ENCODE measurements around the gene NHSL2. TPM values are rescaled to one million over a fixed set of nuclear protein-coding genes. Genes with fewer than 3 reads are reported as not detected.

NHSL2 gene
- total RNA-seq, 1 donor from 2014 or later: 57.6 TPM

DNA sequence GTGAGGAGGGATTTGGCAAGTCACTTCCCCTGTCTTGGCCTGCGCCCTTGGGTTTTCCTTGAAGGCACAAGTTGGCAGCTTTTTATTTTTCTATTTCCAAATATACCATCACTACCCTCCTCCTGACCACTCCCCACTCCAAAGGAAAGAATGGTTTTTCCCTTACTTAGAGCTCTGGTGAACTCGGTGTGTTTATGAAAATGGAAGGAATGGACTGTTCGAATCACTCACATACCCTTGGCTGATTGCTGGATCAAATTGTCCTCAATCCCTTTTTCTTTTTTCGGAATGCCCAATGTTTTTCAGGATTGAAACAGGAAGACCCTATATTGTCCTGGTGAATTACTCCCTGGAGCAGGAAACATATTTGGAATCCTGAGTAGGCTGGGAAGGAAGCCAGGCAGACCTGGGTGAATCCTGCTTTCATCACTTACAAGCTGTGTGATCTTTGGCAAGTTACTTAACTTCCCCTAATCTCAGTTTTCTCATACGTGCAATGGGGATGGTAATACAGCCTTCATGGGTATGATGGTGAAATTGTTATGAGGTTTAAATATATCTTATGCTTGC is 150.4 kb downstream of the NHSL2 start:
- peak overlapping the region; percentile 38 for H3K4me3 Mint-ChIP-seq (ENCODE audit: unreplicated experiment)
- peaks cover 8% of the 10 kb centered on the region for H3K27me3 Mint-ChIP-seq (ENCODE audit: unreplicated experiment)
- H3K4me1 Mint-ChIP-seq (ENCODE audit: unreplicated experiment): peaks cover 24% of the 10 kb centered on the region
- peak overlapping the region; percentile 93 for H3K27ac Mint-ChIP-seq (ENCODE audit: unreplicated experiment)
- H3K36me3 Mint-ChIP-seq (ENCODE audit: low read depth, unreplicated experiment): peaks cover 11% of the 10 kb centered on the region
- H3K9me3 Mint-ChIP-seq (ENCODE audit: unreplicated experiment): no peaks in the 10 kb centered on the region
- no peak for DNase-seq (ENCODE audit: low spot score)
- TF ChIP-seq, protein P1, sequence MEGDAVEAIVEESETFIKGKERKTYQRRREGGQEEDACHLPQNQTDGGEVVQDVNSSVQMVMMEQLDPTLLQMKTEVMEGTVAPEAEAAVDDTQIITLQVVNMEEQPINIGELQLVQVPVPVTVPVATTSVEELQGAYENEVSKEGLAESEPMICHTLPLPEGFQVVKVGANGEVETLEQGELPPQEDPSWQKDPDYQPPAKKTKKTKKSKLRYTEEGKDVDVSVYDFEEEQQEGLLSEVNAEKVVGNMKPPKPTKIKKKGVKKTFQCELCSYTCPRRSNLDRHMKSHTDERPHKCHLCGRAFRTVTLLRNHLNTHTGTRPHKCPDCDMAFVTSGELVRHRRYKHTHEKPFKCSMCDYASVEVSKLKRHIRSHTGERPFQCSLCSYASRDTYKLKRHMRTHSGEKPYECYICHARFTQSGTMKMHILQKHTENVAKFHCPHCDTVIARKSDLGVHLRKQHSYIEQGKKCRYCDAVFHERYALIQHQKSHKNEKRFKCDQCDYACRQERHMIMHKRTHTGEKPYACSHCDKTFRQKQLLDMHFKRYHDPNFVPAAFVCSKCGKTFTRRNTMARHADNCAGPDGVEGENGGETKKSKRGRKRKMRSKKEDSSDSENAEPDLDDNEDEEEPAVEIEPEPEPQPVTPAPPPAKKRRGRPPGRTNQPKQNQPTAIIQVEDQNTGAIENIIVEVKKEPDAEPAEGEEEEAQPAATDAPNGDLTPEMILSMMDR (IDR thresholded peaks at IDR 0.05; ENCODE audit: unreplicated experiment): no peak

DNA sequence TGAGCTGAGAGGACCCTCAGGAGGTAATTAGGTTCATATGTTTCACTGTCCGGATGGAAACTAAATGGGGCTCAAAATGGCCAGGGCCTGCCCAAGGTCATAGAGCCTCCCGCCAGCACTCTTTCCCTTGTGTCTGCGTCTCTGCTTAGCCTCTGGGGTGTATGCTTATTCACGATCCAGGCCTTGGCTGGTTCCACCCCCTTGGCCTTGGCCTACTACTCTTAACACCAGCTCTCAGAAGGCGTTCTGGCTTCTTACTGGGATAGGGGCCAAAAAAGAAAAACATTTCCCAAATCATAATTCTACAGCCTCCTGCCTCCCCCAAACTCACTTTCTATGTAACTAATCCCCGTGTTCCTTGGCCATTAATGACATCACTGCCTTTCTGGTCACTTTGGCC is 152.3 kb downstream of the NHSL2 start:
- TF ChIP-seq, protein P1 (IDR thresholded peaks at IDR 0.05; ENCODE audit: unreplicated experiment): no peak
- Mint-ChIP-seq H3K27ac (ENCODE audit: unreplicated experiment) (no peak overlapping the region), H3K9me3 (ENCODE audit: unreplicated experiment) (no peaks in the 10 kb centered on the region)

DNA sequence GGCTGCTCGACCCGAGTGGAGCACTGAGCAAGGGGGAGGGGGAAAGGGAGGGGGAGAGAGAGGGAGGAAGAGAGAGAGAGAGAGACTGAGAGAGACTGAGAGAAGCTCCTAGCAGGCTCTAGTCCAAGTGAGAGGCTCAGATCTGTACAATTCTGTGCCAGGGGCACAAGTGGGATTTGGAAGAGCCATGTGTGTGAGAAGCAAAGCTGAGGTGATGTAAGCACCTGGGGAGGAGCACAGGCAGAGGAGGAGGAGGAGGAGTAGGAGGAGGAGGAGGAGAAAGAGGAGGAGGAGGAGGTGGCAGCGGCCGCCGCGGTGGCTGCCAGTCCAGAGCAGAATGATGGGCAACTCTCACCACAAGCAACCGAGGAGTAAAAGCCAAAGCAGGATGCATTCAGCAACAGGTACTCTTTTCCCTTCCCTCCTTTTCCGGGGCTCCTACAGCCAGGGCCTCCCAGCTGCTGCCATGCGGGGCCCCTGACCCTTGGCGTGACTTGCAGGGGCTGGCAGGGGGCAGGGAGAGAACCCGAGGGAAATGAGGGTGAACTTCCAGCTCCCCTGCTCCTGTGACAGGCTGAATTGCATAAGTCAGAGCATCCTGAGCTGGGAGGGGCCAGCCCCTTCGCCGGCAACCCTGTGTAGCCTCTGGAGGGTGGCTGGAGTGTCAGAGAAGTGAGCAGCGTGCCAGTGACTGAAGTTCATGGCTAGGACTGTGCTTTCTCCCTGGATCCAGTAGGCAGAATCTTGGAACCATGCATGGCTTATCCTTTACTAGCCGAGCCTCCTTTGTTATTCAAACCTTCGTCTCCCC is 158.9 kb downstream of the NHSL2 start:
- no peak for DNase-seq (ENCODE audit: low spot score)
- no peak overlapping the region for H3K27ac Mint-ChIP-seq (ENCODE audit: unreplicated experiment)
- no peak overlapping the region for H3K4me3 Mint-ChIP-seq (ENCODE audit: unreplicated experiment)
- peaks cover 7% of the 10 kb centered on the region for H3K36me3 Mint-ChIP-seq (ENCODE audit: low read depth, unreplicated experiment)
- H3K27me3 Mint-ChIP-seq (ENCODE audit: unreplicated experiment): peaks cover 5% of the 10 kb centered on the region
- TF ChIP-seq, protein P1 (IDR thresholded peaks at IDR 0.05; ENCODE audit: unreplicated experiment): no peak
- no peaks in the 10 kb centered on the region for H3K9me3 Mint-ChIP-seq (ENCODE audit: unreplicated experiment)
- H3K4me1 Mint-ChIP-seq (ENCODE audit: unreplicated experiment): peaks cover 7% of the 10 kb centered on the region

More for the DNA sequence above, 152.3 kb downstream of the NHSL2 start:
- peaks cover 24% of the 10 kb centered on the region for H3K4me1 Mint-ChIP-seq (ENCODE audit: unreplicated experiment)
- H3K36me3 Mint-ChIP-seq (ENCODE audit: low read depth, unreplicated experiment): peaks cover 15% of the 10 kb centered on the region
- no peak for DNase-seq (ENCODE audit: low spot score)
- H3K27me3 Mint-ChIP-seq (ENCODE audit: unreplicated experiment): peaks cover 8% of the 10 kb centered on the region
- no peak overlapping the region for H3K4me3 Mint-ChIP-seq (ENCODE audit: unreplicated experiment)

DNA sequence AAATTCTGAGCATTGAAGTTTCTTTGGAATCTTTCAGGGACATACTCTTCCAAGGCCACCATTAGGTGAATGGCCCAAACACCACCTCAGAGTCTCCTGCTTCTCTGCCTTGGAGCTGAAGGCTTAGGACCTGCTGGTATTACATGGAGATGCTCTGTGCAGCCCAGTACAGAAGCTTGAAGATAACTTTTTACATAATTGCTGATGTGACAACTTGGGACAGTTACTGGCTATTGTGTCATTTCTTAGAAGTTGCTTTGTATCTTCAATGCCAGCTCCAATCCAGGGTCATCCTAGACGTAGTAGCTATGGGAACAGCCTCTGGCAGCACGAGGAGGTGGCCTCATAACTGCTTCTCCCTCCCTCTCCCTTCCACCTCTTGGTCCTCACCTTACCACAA is 160.6 kb downstream of the NHSL2 start:
- TF ChIP-seq, protein P1 (IDR thresholded peaks at IDR 0.05; ENCODE audit: unreplicated experiment): no peak
- Mint-ChIP-seq H3K4me3 (ENCODE audit: unreplicated experiment) (no peak overlapping the region), H3K27ac (ENCODE audit: unreplicated experiment) (no peak overlapping the region), H3K27me3 (ENCODE audit: unreplicated experiment) (peaks cover 4% of the 10 kb centered on the region), H3K4me1 (ENCODE audit: unreplicated experiment) (no peaks in the 10 kb centered on the region), H3K36me3 (ENCODE audit: low read depth, unreplicated experiment) (peaks cover 1% of the 10 kb centered on the region), H3K9me3 (ENCODE audit: unreplicated experiment) (no peaks in the 10 kb centered on the region)
- DNase-seq (ENCODE audit: low spot score): no peak

DNA sequence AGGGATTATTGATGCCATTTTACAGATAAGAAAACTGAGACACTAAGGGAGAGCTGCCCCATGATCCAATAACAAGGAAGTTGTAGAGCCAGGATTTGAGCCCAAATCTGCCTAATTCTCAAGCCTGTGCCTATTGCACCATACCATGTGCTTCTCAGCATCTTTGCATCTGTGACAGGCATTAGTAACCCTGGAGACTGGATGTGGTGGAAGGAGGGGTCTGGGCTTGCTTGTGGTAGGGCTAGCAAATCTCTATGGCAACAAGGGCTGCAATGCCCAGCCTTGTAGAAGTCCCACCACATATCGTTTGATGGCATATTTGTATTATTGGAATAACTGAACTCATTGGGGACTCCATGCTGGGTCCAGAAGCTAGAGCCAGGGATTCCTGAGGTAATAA is 163.0 kb downstream of the NHSL2 start:
- Mint-ChIP-seq H3K9me3 (ENCODE audit: unreplicated experiment) (no peaks in the 10 kb centered on the region), H3K4me1 (ENCODE audit: unreplicated experiment) (peaks cover 14% of the 10 kb centered on the region)

More for the DNA sequence above, 163.0 kb downstream of the NHSL2 start:
- TF ChIP-seq, protein P1 (IDR thresholded peaks at IDR 0.05; ENCODE audit: unreplicated experiment): no peak
- H3K27me3 Mint-ChIP-seq (ENCODE audit: unreplicated experiment): peaks cover 6% of the 10 kb centered on the region
- no peak overlapping the region for H3K27ac Mint-ChIP-seq (ENCODE audit: unreplicated experiment)
- DNase-seq (ENCODE audit: low spot score): no peak
- no peak overlapping the region for H3K4me3 Mint-ChIP-seq (ENCODE audit: unreplicated experiment)
- H3K36me3 Mint-ChIP-seq (ENCODE audit: low read depth, unreplicated experiment): no peaks in the 10 kb centered on the region

All from endothelial cell (in vitro differentiated cells).